HFFc6 (cell line): Measurements from ENCODE around the gene DDX5. TPM values are rescaled to one million over a fixed set of nuclear protein-coding genes. Genes with fewer than 3 reads are reported as not detected.
"Not testable (repeated sequence)": the region's sequence is repeated elsewhere in the genome, so short reads cannot be mapped to it uniquely, and the experiment has no call there.

ENCODE experiments used
- DNase-seq: peaks from one replicate; pipeline ENCODE4 v3.0.0-alpha.2; 2018
- H3K27ac Mint-ChIP-seq: 2 replicates; pipeline ENCODE4 v1.8.0; 2020; ENCODE audit warnings: mild to moderate bottlenecking, mixed read lengths
- H3K27me3 Mint-ChIP-seq: 2 replicates; pipeline ENCODE4 v1.8.0; 2021; ENCODE audit warnings: mild to moderate bottlenecking, moderate library complexity, mixed read lengths; ENCODE audit not compliant: insufficient read depth
- H3K36me3 Mint-ChIP-seq: 2 replicates; pipeline ENCODE4 v1.8.0; 2021; ENCODE audit warnings: low read depth, mixed read lengths
- H3K4me1 Mint-ChIP-seq: 2 replicates; pipeline ENCODE4 v1.8.0; 2020; ENCODE audit warnings: low read depth, mixed read lengths
- H3K4me3 Mint-ChIP-seq: 2 replicates; pipeline ENCODE4 v1.8.0; 2020; ENCODE audit warnings: mild to moderate bottlenecking, moderate library complexity, mixed read lengths
- H3K9me3 Mint-ChIP-seq: 2 replicates; pipeline ENCODE4 v1.8.0; 2020; ENCODE audit warnings: mild to moderate bottlenecking, mixed read lengths
- total RNA-seq, 6 experiments: library from RNA; stranded (reverse); fragmentation: NEBNext Ultra II Directional; extraction: Animal tissue kit (Norgen Biotek cat#: 25700); gene quantifications; 2 replicates in 1 of 6; 3 replicates in 5 of 6; pipeline ENCODE4 v1.2.3, GENCODE V29; 2021
- TF ChIP-seq, protein P1 (sequence below): fragments of 200-600 bp; sonication (generic); IDR thresholded peaks from 2 replicates; pipeline ENCODE4 v1.5.0; 2021; ENCODE audit warnings: antibody characterized with exemption, mild to moderate bottlenecking

The DDX5 gene
- total RNA-seq, 6 experiments from 2014 or later: 537 to 635 (median 600) TPM

DNA sequence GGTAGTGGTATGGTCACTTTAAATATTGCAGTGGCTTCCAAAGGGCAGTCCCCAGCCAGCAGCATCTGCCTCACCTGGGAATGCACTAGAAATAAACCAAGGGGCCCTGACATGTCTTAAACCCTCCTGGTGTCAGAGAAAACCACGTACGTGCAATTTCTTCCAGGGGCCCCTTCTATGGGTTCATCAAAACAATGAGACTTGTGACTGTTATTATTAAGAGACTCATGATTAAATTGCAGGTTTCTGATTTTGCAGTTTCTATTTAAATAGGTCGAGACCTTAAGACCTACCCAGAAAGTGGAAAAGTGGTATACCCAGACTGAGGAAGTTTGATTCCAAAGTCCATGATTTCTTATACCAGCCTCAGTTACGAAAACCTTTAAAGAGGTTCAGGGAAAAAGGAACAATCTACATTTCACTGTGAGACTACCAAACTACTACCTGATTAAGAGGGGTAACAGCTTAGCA lies 8.5 kb downstream of the DDX5 start:
- peaks cover 60% of the 10 kb centered on the region for H3K36me3 Mint-ChIP-seq
- peaks cover 83% of the 10 kb centered on the region for H3K4me1 Mint-ChIP-seq
- H3K4me3 Mint-ChIP-seq: peak overlapping the region; percentile 100
- DNase-seq: no peak
- TF ChIP-seq, protein P1, sequence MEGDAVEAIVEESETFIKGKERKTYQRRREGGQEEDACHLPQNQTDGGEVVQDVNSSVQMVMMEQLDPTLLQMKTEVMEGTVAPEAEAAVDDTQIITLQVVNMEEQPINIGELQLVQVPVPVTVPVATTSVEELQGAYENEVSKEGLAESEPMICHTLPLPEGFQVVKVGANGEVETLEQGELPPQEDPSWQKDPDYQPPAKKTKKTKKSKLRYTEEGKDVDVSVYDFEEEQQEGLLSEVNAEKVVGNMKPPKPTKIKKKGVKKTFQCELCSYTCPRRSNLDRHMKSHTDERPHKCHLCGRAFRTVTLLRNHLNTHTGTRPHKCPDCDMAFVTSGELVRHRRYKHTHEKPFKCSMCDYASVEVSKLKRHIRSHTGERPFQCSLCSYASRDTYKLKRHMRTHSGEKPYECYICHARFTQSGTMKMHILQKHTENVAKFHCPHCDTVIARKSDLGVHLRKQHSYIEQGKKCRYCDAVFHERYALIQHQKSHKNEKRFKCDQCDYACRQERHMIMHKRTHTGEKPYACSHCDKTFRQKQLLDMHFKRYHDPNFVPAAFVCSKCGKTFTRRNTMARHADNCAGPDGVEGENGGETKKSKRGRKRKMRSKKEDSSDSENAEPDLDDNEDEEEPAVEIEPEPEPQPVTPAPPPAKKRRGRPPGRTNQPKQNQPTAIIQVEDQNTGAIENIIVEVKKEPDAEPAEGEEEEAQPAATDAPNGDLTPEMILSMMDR: 0 out of 2 replicates have a peak, but pooled peaks have one; percentile 5
- peak overlapping the region; percentile 100 for H3K27ac Mint-ChIP-seq
- H3K27me3 Mint-ChIP-seq: peaks cover 34% of the 10 kb centered on the region
- peaks cover 14% of the 10 kb centered on the region for H3K9me3 Mint-ChIP-seq

DNA sequence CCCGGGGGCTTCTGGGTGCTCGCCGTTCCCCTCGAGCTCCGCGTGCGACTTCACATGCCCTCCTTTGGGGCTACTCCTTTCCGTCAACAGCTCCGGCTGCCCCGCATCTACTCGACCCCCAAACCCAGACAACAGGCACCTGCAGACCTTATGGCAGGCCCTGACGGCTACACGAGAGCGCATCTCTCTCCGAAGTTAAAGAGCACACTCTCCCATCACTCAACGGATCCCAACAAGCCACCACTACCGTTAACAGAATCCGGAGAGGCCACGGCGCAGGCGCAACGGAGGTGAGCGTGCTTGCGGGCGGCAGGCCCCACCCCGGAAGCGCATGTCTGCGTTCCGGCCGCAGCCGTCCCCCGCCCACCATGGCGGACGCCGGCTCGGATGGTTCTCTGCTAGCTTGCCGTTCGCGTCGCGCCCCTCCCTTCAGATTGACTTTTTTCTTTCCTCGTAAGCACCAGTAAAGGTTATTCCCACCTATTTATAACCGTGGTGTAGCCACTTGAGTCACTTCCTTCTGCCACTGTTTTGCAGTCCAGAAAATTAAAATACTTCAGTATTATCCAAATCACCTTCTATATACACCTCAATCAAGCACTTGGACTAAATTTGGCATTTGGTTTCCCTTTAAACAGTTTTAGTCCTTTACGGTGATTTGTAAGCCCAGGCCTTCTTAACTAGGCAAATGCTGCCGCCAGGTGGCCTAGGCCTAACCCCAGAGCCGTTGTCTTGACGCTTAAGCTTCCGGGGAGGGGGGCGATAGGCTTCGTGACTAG lies 9.1 kb downstream of the DDX5 start, which contains the start of gene POLG2:
Gene POLG2, minus strand, starts transcription at position 269 of the 779 bp plus-strand sequence. Its CDS starts 86 bp downstream, at position 183.
- H3K27ac Mint-ChIP-seq: peak within 1 kb of the TSS; percentile 100
- H3K4me3 Mint-ChIP-seq: peak within 1 kb of the TSS; percentile 100
- peaks cover 54% of the 10 kb centered on the region for H3K36me3 Mint-ChIP-seq
- peaks cover 14% of the 10 kb centered on the region for H3K9me3 Mint-ChIP-seq
- TF ChIP-seq, protein P1: peak; percentile 67
- H3K4me1 Mint-ChIP-seq: peaks cover 77% of the 10 kb centered on the region
- DNase-seq: peak; percentile 84
- H3K27me3 Mint-ChIP-seq: peaks cover 32% of the 10 kb centered on the region

DNA sequence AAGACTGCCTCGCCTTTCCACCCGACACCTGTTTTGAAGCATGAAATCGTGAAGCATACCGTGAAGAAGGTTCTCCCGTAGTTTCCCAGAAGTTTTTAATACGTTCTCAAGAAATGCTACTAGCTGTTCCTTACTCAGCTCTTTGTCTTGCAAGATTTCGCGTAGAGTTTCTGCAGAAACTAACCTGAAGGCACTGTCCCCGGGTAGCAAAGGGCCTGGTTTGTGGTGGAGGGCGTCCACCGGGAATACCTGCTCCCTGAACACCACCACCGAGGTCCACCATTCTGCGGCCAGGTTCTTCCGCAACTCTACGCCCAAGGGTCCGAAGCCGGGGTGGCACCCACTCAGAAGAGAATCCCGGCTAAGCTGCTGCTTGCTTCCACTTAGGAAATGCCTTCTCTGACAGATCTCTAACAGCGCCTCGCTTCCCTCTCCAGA lies 9.7 kb downstream of the DDX5 start:
- peaks cover 71% of the 10 kb centered on the region for H3K4me1 Mint-ChIP-seq

DNA sequence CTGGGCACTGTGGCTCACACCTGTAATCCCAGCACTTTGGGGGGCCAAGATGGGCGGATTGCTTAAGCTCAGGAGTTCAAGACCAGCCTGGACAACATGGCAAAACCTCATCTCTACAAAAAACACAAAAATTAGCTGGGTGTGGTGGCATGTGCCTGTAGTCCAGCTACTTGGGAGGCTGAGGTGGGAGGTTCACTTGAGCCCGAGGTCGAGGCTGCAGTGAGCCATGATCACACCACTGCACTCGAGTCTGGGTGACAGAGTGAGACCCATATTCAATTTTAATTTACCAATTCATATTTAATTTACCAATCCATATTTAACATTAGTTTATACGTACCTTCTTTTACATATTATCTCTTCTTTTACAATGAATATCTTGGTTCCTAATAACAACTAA lies 10.8 kb downstream of the DDX5 start:
- not testable (repeated sequence) for DNase-seq, H3K27ac Mint-ChIP-seq
- Mint-ChIP-seq H3K4me1 (peaks cover 60% of the 10 kb centered on the region), H3K4me3 (peak overlapping the region; percentile 100), H3K27me3 (peaks cover 31% of the 10 kb centered on the region), H3K9me3 (peaks cover 14% of the 10 kb centered on the region), H3K36me3 (peaks cover 46% of the 10 kb centered on the region)

More for the DNA sequence above, 9.7 kb downstream of the DDX5 start:
- peaks cover 14% of the 10 kb centered on the region for H3K9me3 Mint-ChIP-seq
- no peak for DNase-seq
- H3K4me3 Mint-ChIP-seq: peak overlapping the region; percentile 100
- peaks cover 32% of the 10 kb centered on the region for H3K27me3 Mint-ChIP-seq
- TF ChIP-seq, protein P1: no peak
- H3K27ac Mint-ChIP-seq: peak overlapping the region; percentile 100
- H3K36me3 Mint-ChIP-seq: peaks cover 50% of the 10 kb centered on the region

DNA sequence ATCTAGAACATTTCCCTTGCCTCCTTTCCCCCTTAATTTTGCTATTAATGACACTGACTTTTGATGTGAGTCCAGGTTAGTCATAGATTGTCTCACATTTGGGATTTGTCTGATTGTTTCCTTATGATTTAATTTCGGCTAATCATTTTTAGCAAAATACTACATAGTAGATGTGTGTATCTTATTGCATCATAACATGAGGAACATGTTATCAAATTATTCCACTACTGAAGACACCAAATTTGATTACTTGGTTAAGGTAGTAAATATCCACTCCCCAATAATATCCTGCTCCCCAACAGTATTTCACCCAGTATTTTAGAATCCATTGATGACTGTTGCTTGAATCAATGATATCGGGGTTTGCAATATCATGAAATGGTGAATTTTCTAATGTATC lies 12.0 kb downstream of the DDX5 start:
- Mint-ChIP-seq H3K27ac (peak overlapping the region; percentile 5; the same call in 1 of the 2 replicates), H3K4me3 (no peak overlapping the region), H3K9me3 (peaks cover 14% of the 10 kb centered on the region), H3K4me1 (peaks cover 48% of the 10 kb centered on the region), H3K36me3 (peaks cover 39% of the 10 kb centered on the region), H3K27me3 (peaks cover 27% of the 10 kb centered on the region)
- TF ChIP-seq, protein P1: no peak
- DNase-seq: no peak

DNA sequence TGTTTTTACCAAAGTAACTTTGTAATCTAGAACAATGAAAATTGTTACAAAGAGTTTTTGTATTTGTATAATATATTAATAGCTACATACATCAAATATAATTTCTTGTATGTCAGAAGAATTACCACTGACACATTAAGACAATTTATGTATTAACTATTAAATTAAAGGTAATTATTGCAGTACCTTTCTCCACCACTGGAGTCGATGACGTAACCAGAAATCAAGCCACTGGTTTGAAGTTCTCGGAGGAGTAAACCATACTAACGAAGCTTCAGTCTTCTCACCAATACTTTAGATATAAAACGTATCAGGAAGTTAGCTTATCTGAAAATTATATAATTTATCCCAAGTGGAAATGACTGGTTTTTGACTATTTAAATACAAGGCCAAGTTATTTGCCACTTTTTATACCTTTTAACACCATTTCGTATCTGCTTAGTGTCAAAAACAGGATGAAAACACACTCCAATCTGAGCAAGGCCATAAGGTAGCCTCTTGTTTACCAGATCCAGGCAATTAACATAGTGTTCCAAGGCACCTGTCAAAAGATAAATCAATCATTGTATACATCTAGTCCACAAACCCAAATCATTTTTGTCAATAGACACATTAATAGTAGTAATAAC lies 13.5 kb downstream of the DDX5 start:
- H3K9me3 Mint-ChIP-seq: peaks cover 14% of the 10 kb centered on the region
- H3K36me3 Mint-ChIP-seq: peaks cover 31% of the 10 kb centered on the region
- no peak for DNase-seq
- no peak overlapping the region for H3K27ac Mint-ChIP-seq
- peaks cover 20% of the 10 kb centered on the region for H3K27me3 Mint-ChIP-seq
- H3K4me1 Mint-ChIP-seq: peaks cover 33% of the 10 kb centered on the region
- H3K4me3 Mint-ChIP-seq: no peak overlapping the region
- TF ChIP-seq, protein P1: peak; percentile 79
